Right atrium auricular region (tissue), 2 donors: ENCODE data around the gene MEIS1. TPM values are rescaled to one million over a fixed set of nuclear protein-coding genes. Genes with fewer than 3 reads are reported as not detected.

ENCODE experiments used
- DNase-seq: peaks from one replicate; pipeline ENCODE4 v3.0.0-alpha.2; 2019; ENCODE audit warnings: low spot score
- H3K27ac ChIP-seq, 2 donors: fragments of 200-600 bp; sonication (generic); 1 replicate in 1 of 2; 2 replicates in 1 of 2; pipeline ENCODE4 v1.5.1; 2016 to 2019
- H3K27me3 ChIP-seq, 2 donors: fragments of 200-600 bp; sonication (generic); one replicate each; pipeline versions ENCODE4 v1.5.1 to v1.6.0; 2017 to 2019
- H3K36me3 ChIP-seq: fragments of 200-600 bp; sonication (generic); one replicate; pipeline ENCODE4 v1.5.1; 2016
- H3K4me1 ChIP-seq, 2 donors: fragments of 200-600 bp; sonication (generic); one replicate each; pipeline versions ENCODE4 v1.5.1 to v1.6.0; 2017 to 2019
- H3K4me3 ChIP-seq, 2 donors: fragments of 200-600 bp; sonication (generic); 1 replicate in 1 of 2; 2 replicates in 1 of 2; pipeline ENCODE4 v1.5.1; 2017 to 2019; ENCODE audit warnings: mild to moderate bottlenecking in 1 of 2, moderate library complexity in 1 of 2
- H3K9me3 ChIP-seq, 2 donors: fragments of 200-600 bp; sonication (generic); one replicate each; pipeline ENCODE4 v1.5.1; 2019
- CTCF ChIP-seq, 2 donors: fragments of 200-600 bp; sonication (generic); IDR thresholded peaks; one replicate each; pipeline ENCODE4 v1.5.1; 2019; ENCODE audit warnings: antibody characterized with exemption in 2 of 2
- total RNA-seq, 2 donors: library from RNA; depleted of rRNA; stranded (reverse); fragments of >200 nt; gene quantifications; one replicate each; pipeline ENCODE4 v1.1.0, GENCODE V29; 2016

The MEIS1 gene
- total RNA-seq, 2 donors from 2014 or later = 13.6 to 16.7 TPM

- Histone ChIP-seq H3K9me3 (no peaks in the 10 kb centered on the region), H3K36me3 (no peaks in the 10 kb centered on the region), H3K4me1 (peaks cover 0 to 22% of the 10 kb centered on the region in 2 donors), H3K4me3 (no peak overlapping the region), H3K27me3 (no peaks in the 10 kb centered on the region), H3K27ac (no peak overlapping the region)
- no peak for TF ChIP-seq CTCF (IDR thresholded peaks at IDR 0.05)
- DNase-seq = no peak
Measured at GRCh38 chr2:66528974-66529724, 94.2 kb downstream of the MEIS1 start.

GRCh38 chr2:66530651-66531050, 95.7 kb downstream of the MEIS1 start:
- TF ChIP-seq CTCF (IDR thresholded peaks at IDR 0.05) = no peak
- Histone ChIP-seq H3K27ac (no peak overlapping the region), H3K4me1 (peaks cover 0 to 20% of the 10 kb centered on the region in 2 donors), H3K36me3 (no peaks in the 10 kb centered on the region), H3K9me3 (no peaks in the 10 kb centered on the region), H3K27me3 (no peaks in the 10 kb centered on the region), H3K4me3 (no peak overlapping the region)
- DNase-seq = no peak

- TF ChIP-seq CTCF (IDR thresholded peaks at IDR 0.05) = no peak
- no peak for DNase-seq
- no peaks in the 10 kb centered on the region for H3K9me3 ChIP-seq
- H3K36me3 ChIP-seq = no peaks in the 10 kb centered on the region
- no peak overlapping the region for H3K27ac ChIP-seq
- H3K4me3 ChIP-seq = no peak overlapping the region
- H3K4me1 ChIP-seq = peaks cover 0 to 15% of the 10 kb centered on the region in 2 donors
- no peaks in the 10 kb centered on the region for H3K27me3 ChIP-seq
Measured at GRCh38 chr2:66531155-66531554, 96.2 kb downstream of the MEIS1 start.

- Histone ChIP-seq H3K36me3 (no peaks in the 10 kb centered on the region), H3K9me3 (no peaks in the 10 kb centered on the region), H3K4me1 (peaks cover 0 to 11% of the 10 kb centered on the region in 2 donors), H3K27me3 (no peaks in the 10 kb centered on the region), H3K4me3 (no peak overlapping the region), H3K27ac (no peak overlapping the region)
- DNase-seq = no peak
- TF ChIP-seq CTCF (IDR thresholded peaks at IDR 0.05) = no peak
Measured at GRCh38 chr2:66531567-66531966, 96.6 kb downstream of the MEIS1 start.

GRCh38 chr2:66532972-66533868, 98.3 kb downstream of the MEIS1 start:
- H3K4me1 ChIP-seq = peaks cover 0 to 18% of the 10 kb centered on the region in 2 donors
- no peaks in the 10 kb centered on the region for H3K9me3 ChIP-seq
- DNase-seq = no peak

More at GRCh38 chr2:66532972-66533868, 98.3 kb downstream of the MEIS1 start:
- H3K36me3 ChIP-seq = no peaks in the 10 kb centered on the region
- H3K27me3 ChIP-seq = no peaks in the 10 kb centered on the region
- no peak overlapping the region for H3K27ac ChIP-seq
- no peak for TF ChIP-seq CTCF (IDR thresholded peaks at IDR 0.05)
- no peak overlapping the region for H3K4me3 ChIP-seq
